HCT116 (cell line): ENCODE data around the gene SMAD7. TPM values are rescaled to one million over a fixed set of nuclear protein-coding genes. Genes with fewer than 3 reads are reported as not detected.

Experiments used
- ATAC-seq: fragments of 200-7000 bp; cut with Tn5 transposase; 2 replicates; pipeline ENCODE4 v1.9.1; 2020; ENCODE audit warnings: mild to moderate bottlenecking, moderate library complexity
- BruUV-seq: library from RNA; stranded (reverse); fragments of 400-500 nt; replicated peaks from 2 replicates; lab custom pipeline; 2021; lab: Mats Ljungman, UMichigan
- CTCF ChIA-PET: fragments of 300-600 bp; sonication (Branson Sonifier 250); formaldehyde crosslinking; loops from one replicate; lab custom pipeline; 2021; ENCODE audit warnings: antibody characterized with exemption; lab: Charles Lee
- POLR2A ChIA-PET: fragments of 300-600, 350-600 bp; sonication (Branson Sonifier 250); formaldehyde crosslinking; loops from one replicate; lab custom pipeline; 2021; ENCODE audit warnings: antibody characterized with exemption; lab: Charles Lee
- RAD21 ChIA-PET, 2 experiments: fragments of 300-600 bp; sonication (Branson Sonifier 250); formaldehyde crosslinking; loops; one replicate each; lab custom pipeline; 2023; ENCODE audit warnings: low total read pairs in 2 of 2; ENCODE audit not compliant: uncharacterized antibody in 2 of 2, unreplicated experiment in 2 of 2, low non-redundant PET in 1 of 2; lab: Charles Lee
- DNase-seq: peaks from one replicate; pipeline ENCODE4 v3.0.0-alpha.2; 2010; ENCODE audit warnings: low read depth, low spot score
- H2AFZ ChIP-seq: fragments of 200-600 bp; shearing (Covaris generic), sonication (generic); 2 replicates; pipeline ENCODE4 v1.6.1; 2017; ENCODE audit warnings: low read depth, mixed run types, mixed read lengths, antibody characterized with exemption, low read length; ENCODE audit not compliant: poor library complexity, severe bottlenecking
- H3K27ac ChIP-seq: 2 replicates; pipeline ENCODE4 v1.5.1; 2012; ENCODE audit warnings: low read depth, low read length
- H3K27me3 ChIP-seq: fragments of 200-600 bp; sonication (generic); 2 replicates; pipeline ENCODE4 v1.6.1; 2016; ENCODE audit warnings: mixed run types, low read length, mixed read lengths; ENCODE audit not compliant: insufficient read depth
- H3K36me3 ChIP-seq, 2 experiments: fragments of 200-500 bp in 1 of 2; fragments of 200-600 bp in 1 of 2; sonication (Bioruptor generic) in 1 of 2; sonication (generic) in 1 of 2; 2 replicates each; pipeline versions ENCODE4 v1.5.1 to v1.6.1; 2014 to 2016; ENCODE audit warnings: low read length in 2 of 2, inconsistent platforms in 1 of 2, mixed read lengths in 1 of 2, mixed run types in 1 of 2; ENCODE audit not compliant: insufficient read depth in 2 of 2, control insufficient read depth in 1 of 2
- H3K4me1 ChIP-seq, 2 experiments: fragments of 200-600 bp in 1 of 2; sonication (generic) in 1 of 2; 2 replicates each; pipeline versions ENCODE4 v1.5.1 to v1.6.1; 2012 to 2017; ENCODE audit warnings: low read length in 2 of 2, inconsistent platforms in 1 of 2, mild to moderate bottlenecking in 1 of 2, mixed read lengths in 1 of 2, mixed run types in 1 of 2, moderate library complexity in 1 of 2; ENCODE audit not compliant: insufficient read depth in 2 of 2, control insufficient read depth in 1 of 2
- H3K4me2 ChIP-seq: fragments of 200-600 bp; sonication (generic); 2 replicates; pipeline ENCODE4 v1.6.1; 2017; ENCODE audit warnings: mixed run types, low read length, mixed read lengths
- H3K4me3 ChIP-seq, 2 experiments: fragments of 200-600 bp in 1 of 2; sonication (generic) in 1 of 2; replicated peaks in 1 of 2; 2 replicates each; pipeline ENCODE4 v1.5.1; 2011 to 2016; ENCODE audit warnings: low read length in 2 of 2, control low read depth in 1 of 2, low read depth in 1 of 2, mild to moderate bottlenecking in 1 of 2, mixed read lengths in 1 of 2, mixed run types in 1 of 2
- H3K79me2 ChIP-seq: fragments of 200-600 bp; sonication (generic); 2 replicates; pipeline ENCODE4 v1.6.1; 2017; ENCODE audit warnings: mild to moderate bottlenecking, mixed run types, low read length, moderate library complexity, mixed read lengths; ENCODE audit not compliant: insufficient read depth
- H3K9ac ChIP-seq: fragments of 200-600 bp; sonication (generic); 2 replicates; pipeline ENCODE4 v1.6.1; 2016; ENCODE audit warnings: low read length, mixed read lengths
- H3K9me2 ChIP-seq: fragments of 200-600 bp; sonication (generic), shearing (Covaris generic); 2 replicates; pipeline ENCODE4 v1.6.1; 2017; ENCODE audit warnings: mixed run types, mild to moderate bottlenecking, moderate library complexity; ENCODE audit not compliant: insufficient read depth
- H3K9me3 ChIP-seq, 2 experiments: fragments of 200-500 bp in 1 of 2; fragments of 200-600 bp in 1 of 2; sonication (Bioruptor generic) in 1 of 2; sonication (generic) in 1 of 2; 2 replicates each; pipeline ENCODE4 v1.6.1; 2014 to 2017; ENCODE audit warnings: low read length in 2 of 2, mixed read lengths in 2 of 2, inconsistent platforms in 1 of 2, low read depth in 1 of 2, mild to moderate bottlenecking in 1 of 2, mixed run types in 1 of 2, moderate library complexity in 1 of 2; ENCODE audit not compliant: control insufficient read depth in 1 of 2, insufficient read depth in 1 of 2
- H4K20me1 ChIP-seq: fragments of 200-600 bp; sonication (generic), shearing (Covaris generic); 2 replicates; pipeline ENCODE4 v1.6.1; 2017; ENCODE audit warnings: mixed run types, mild to moderate bottlenecking, moderate library complexity; ENCODE audit not compliant: insufficient read depth
- RAD21 ChIP-seq: IDR thresholded peaks from 2 replicates; pipeline ENCODE4 v1.6.1; 2012; ENCODE audit warnings: low read depth, mild to moderate bottlenecking
- ZBTB33 ChIP-seq: IDR thresholded peaks from 2 replicates; pipeline ENCODE4 v1.6.1; 2011; ENCODE audit warnings: mild to moderate bottlenecking, low read length, moderate library complexity; ENCODE audit not compliant: insufficient replicate concordance; ENCODE audit errors: extremely low read depth
- ZFX ChIP-seq: fragments of 450-650 bp; IDR thresholded peaks from 2 replicates; pipeline ENCODE4 v1.6.1; 2017
- intact Hi-C: fragments of 100-400 bp; cut with micrococcal nuclease; formaldehyde crosslinking; loops from 2 replicates; pipeline ENCODE4 v1.10.0; 2022
- total RNA-seq: library from RNA; stranded (reverse); gene quantifications from one replicate; pipeline ENCODE4 v1.2.1, GENCODE V29; 2021; ENCODE audit not compliant: unreplicated experiment

Gene SMAD7
- total RNA-seq, 1 experiment from 2014 or later, result 7.2 TPM

GRCh38 chr18:48994926-48995835 lies 44.4 kb upstream of the SMAD7 start (continued):
- no peak for TF ChIP-seq ZBTB33
- no peak for TF ChIP-seq RAD21

DNA sequence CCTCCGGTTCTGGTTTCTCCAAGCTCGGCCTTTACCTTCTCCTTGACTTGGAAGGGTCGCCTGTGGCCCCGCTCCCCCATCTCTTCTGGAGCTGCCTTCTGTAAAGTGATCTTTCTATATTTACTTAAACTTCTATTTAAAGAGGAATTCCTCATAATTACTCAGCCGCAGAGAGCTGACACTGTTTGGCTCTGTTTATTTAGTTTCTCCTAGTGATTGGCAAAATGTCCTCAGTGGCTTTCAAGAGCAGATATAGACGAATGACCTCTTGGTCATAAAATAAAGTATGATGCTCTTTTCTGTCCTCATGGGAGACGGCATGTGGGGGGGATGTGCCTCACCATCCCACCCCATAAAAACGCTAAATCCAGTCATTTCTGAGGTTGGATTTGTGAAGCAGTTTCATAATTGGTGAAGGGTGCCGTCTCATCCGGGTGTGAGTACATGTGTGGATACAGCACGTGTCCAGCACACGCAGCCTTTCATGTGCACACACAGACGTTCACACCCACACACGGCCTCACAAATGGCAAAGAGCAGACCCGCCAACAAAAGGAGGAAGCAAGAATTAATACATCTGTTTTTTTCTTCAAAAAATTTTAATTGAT lies 43.4 kb upstream of the SMAD7 start:
- H3K27me3 ChIP-seq, result no peaks in the 10 kb centered on the region; the same call in 1 of the 2 replicates
- no peaks in the 10 kb centered on the region for H3K79me2 ChIP-seq
- ATAC-seq, result no peak
- H3K4me1 ChIP-seq, result peaks cover 42 to 77% of the 10 kb centered on the region in 2 experiments
- CTCF ChIA-PET, result no interaction called here
- POLR2A ChIA-PET, result no interaction called here
- intact Hi-C loops, result no loop called here
- H3K4me2 ChIP-seq, result no peak overlapping the region
- no peak overlapping the region for H2AFZ ChIP-seq
- H3K9me3 ChIP-seq, result no peaks in the 10 kb centered on the region
- BruUV-seq, result no TSS peak
- no peaks in the 10 kb centered on the region for H3K9me2 ChIP-seq
- no peak for DNase-seq
- RAD21 ChIA-PET, result no interaction called here
- TF ChIP-seq ZFX, result no peak
- no peak for TF ChIP-seq ZBTB33
- TF ChIP-seq, all 23 proteins: peak for 0
- no peaks in the 10 kb centered on the region for H3K36me3 ChIP-seq
- no peak overlapping the region for H3K4me3 ChIP-seq
- no peaks in the 10 kb centered on the region for H4K20me1 ChIP-seq
- H3K9ac ChIP-seq, result no peak overlapping the region
- H3K27ac ChIP-seq, result no peak overlapping the region
